ENCODE results near the gene ATP6V1G2.

- TF ChIP-seq, protein P1, sequence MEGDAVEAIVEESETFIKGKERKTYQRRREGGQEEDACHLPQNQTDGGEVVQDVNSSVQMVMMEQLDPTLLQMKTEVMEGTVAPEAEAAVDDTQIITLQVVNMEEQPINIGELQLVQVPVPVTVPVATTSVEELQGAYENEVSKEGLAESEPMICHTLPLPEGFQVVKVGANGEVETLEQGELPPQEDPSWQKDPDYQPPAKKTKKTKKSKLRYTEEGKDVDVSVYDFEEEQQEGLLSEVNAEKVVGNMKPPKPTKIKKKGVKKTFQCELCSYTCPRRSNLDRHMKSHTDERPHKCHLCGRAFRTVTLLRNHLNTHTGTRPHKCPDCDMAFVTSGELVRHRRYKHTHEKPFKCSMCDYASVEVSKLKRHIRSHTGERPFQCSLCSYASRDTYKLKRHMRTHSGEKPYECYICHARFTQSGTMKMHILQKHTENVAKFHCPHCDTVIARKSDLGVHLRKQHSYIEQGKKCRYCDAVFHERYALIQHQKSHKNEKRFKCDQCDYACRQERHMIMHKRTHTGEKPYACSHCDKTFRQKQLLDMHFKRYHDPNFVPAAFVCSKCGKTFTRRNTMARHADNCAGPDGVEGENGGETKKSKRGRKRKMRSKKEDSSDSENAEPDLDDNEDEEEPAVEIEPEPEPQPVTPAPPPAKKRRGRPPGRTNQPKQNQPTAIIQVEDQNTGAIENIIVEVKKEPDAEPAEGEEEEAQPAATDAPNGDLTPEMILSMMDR (conservative IDR thresholded peaks at IDR 0.05; ENCODE audit: low read length) = no peak
- no peak for TF ChIP-seq EZH2phosphoT487 (IDR thresholded peaks at IDR 0.05; ENCODE audit: borderline replicate concordance, low read depth, low read length)
Observed at GRCh38 chr6:31510007-31510406, 36.4 kb downstream of the ATP6V1G2 start.

Data from OCI-LY7 (cell line).